HL-60 (cell line): Measurements from ENCODE around the gene PTPRN2.

Experiments
- DNase-seq, 2 experiments: peaks; one replicate each; pipeline ENCODE4 v3.0.0-alpha.2; 2010 to 2020; ENCODE audit warnings: low read depth in 1 of 2, low spot score in 1 of 2
- H3K27ac ChIP-seq: fragments of 250-450 bp; sonication (Bioruptor Pico); replicated peaks from 2 replicates; pipeline ENCODE4 v1.5.1; 2020; ENCODE audit warnings: mild to moderate bottlenecking, moderate library complexity
- H3K27me3 ChIP-seq: fragments of 250-450 bp; sonication (Bioruptor Pico); 2 replicates; pipeline ENCODE4 v1.5.1; 2021; ENCODE audit warnings: mild to moderate bottlenecking, moderate library complexity; ENCODE audit not compliant: insufficient read depth, poor library complexity, severe bottlenecking
- H3K4me3 ChIP-seq: replicated peaks from 2 replicates; pipeline ENCODE4 v1.5.1; 2011; ENCODE audit warnings: mild to moderate bottlenecking, control low read depth, low read length; ENCODE audit not compliant: insufficient read depth
- CTCF ChIP-seq: IDR thresholded peaks from one replicate; pipeline ENCODE4 v1.5.1; 2011; ENCODE audit warnings: low read length, control low read depth, inconsistent platforms; ENCODE audit not compliant: insufficient read depth
- GABPA ChIP-seq: IDR thresholded peaks from 2 replicates; pipeline ENCODE4 v1.6.1; 2012; ENCODE audit warnings: low read depth
- POLR2AphosphoS5 ChIP-seq: IDR thresholded peaks from 2 replicates; pipeline ENCODE4 v1.6.1; 2012; ENCODE audit warnings: low read depth
- REST ChIP-seq: IDR thresholded peaks from 2 replicates; pipeline ENCODE4 v1.6.1; 2012; ENCODE audit warnings: low read depth; ENCODE audit not compliant: insufficient replicate concordance
- SPI1 ChIP-seq: IDR thresholded peaks from 2 replicates; pipeline ENCODE4 v1.6.1; 2012; ENCODE audit warnings: low read depth, mild to moderate bottlenecking, borderline replicate concordance

Gene PTPRN2

GRCh38 chr7:158547817-158548216 lies 39.8 kb downstream of the PTPRN2 start:
- TF ChIP-seq CTCF = no peak
- TF ChIP-seq SPI1 = no peak
- no peak for TF ChIP-seq POLR2AphosphoS5
- TF ChIP-seq REST = no peak
- TF ChIP-seq GABPA = no peak
- no peak overlapping the region for H3K27ac ChIP-seq
- H3K4me3 ChIP-seq = no peak overlapping the region
- no peaks in the 10 kb centered on the region for H3K27me3 ChIP-seq
- no peak for DNase-seq

- no peak overlapping the region for H3K27ac ChIP-seq
- H3K4me3 ChIP-seq = no peak overlapping the region
- DNase-seq = no peak
- H3K27me3 ChIP-seq = no peaks in the 10 kb centered on the region
- TF ChIP-seq GABPA (no peak), REST (no peak), CTCF (no peak), POLR2AphosphoS5 (no peak), SPI1 (no peak)
Observed at GRCh38 chr7:158546626-158547025, 41.0 kb downstream of the PTPRN2 start.

GRCh38 chr7:158546214-158546613 lies 41.4 kb downstream of the PTPRN2 start:
- no peak overlapping the region for H3K4me3 ChIP-seq

More at GRCh38 chr7:158546214-158546613, 41.4 kb downstream of the PTPRN2 start:
- Histone ChIP-seq H3K27me3 (no peaks in the 10 kb centered on the region), H3K27ac (no peak overlapping the region)
- TF ChIP-seq SPI1 = no peak
- TF ChIP-seq REST = no peak
- TF ChIP-seq CTCF = no peak
- TF ChIP-seq POLR2AphosphoS5 = no peak
- TF ChIP-seq GABPA = no peak
- DNase-seq = no peak
